ENCODE data around the gene FHIT. TPM values are rescaled to one million over a fixed set of nuclear protein-coding genes. Genes with fewer than 3 reads are reported as not detected.

Gene FHIT
- total and polyA plus RNA-seq, 10 of the 15 experiments (the other 5 are each of a cell fraction or from before 2014, with no cell fraction given): 4.2 to 14.9 (median 9.4) TPM

GRCh38 chr3:60178931-60179653 lies 1072.2 kb downstream of the FHIT start:
- intact Hi-C loops (cut with micrococcal nuclease; ENCODE audit: unreplicated experiment) (no loop called here), in situ Hi-C loops (cut with MboI) (no loop called here)
- ChIA-PET SMC1A (ENCODE audit: uncharacterized antibody, unreplicated experiment) (interaction anchor here (1.8 kb wide), 1 partner anchor 307 kb away, joined by 3 read pairs; no protein-coding TSS in a partner anchor), CTCF (no interaction called here), RAD21 (ENCODE audit: unreplicated experiment) (no interaction called here), POLR2A (interaction anchor here (0.6 kb wide), 1 partner anchor 228 kb away, joined by 7 read pairs; no protein-coding TSS in a partner anchor)
- Histone ChIP-seq H2AFZ (ENCODE audit: control insufficient read depth, low read depth, low read length) (no peak overlapping the region), H3K36me3 (ENCODE audit: control insufficient read depth in 2 of 2, insufficient read depth in 2 of 2, low read length in 1 of 2) (no peaks in the 10 kb centered on the region), H3K27ac (ENCODE audit: control insufficient read depth, insufficient read depth) (no peak overlapping the region), H3K4me2 (ENCODE audit: control insufficient read depth, insufficient read depth) (no peak overlapping the region), H3K27me3 (replicated peaks in 1 of 2; ENCODE audit: control insufficient read depth in 2 of 2, insufficient read depth in 2 of 2, low read length in 1 of 2) (no peaks in the 10 kb centered on the region), H3K4me1 (ENCODE audit: control insufficient read depth, insufficient read depth, low read length) (no peaks in the 10 kb centered on the region), H3K79me2 (ENCODE audit: control insufficient read depth, insufficient read depth, low read length) (no peaks in the 10 kb centered on the region), H3K9ac (ENCODE audit: control insufficient read depth, insufficient read depth, low read length) (no peak overlapping the region), H4K20me1 (ENCODE audit: control insufficient read depth, insufficient read depth) (no peaks in the 10 kb centered on the region), H3K4me3 (no peak overlapping the region), H3K9me3 (replicated peaks; ENCODE audit: control insufficient read depth, insufficient read depth, low read length) (no peaks in the 10 kb centered on the region)
- FAIRE-seq (no peak), DNase-seq (ENCODE audit: low read depth, low spot score) (no peak), ATAC-seq (no peak)
- TF ChIP-seq ZBTB40 (IDR thresholded peaks at IDR 0.05; ENCODE audit: borderline replicate concordance) (no peak), MTA2 (IDR thresholded peaks at IDR 0.05; ENCODE audit: low read depth) (no peak), FOS (IDR thresholded peaks at IDR 0.05; ENCODE audit: borderline replicate concordance, extremely low read depth, insufficient read length) (no peak), EP300 (IDR thresholded peaks at IDR 0.05; ENCODE audit: borderline replicate concordance in 1 of 2, control insufficient read depth in 1 of 2, low read depth in 2 of 2, low read length in 2 of 2) (no peak), NFXL1 (IDR thresholded peaks at IDR 0.05; ENCODE audit: borderline replicate concordance) (no peak), SMAD5 (IDR thresholded peaks at IDR 0.05; ENCODE audit: low read depth) (no peak), SP1 (IDR thresholded peaks at IDR 0.05; ENCODE audit: low read depth, low read length) (no peak), POLR2A (IDR thresholded peaks at IDR 0.05; ENCODE audit: low read depth, low read length) (no peak), BHLHE40 (IDR thresholded peaks at IDR 0.05; ENCODE audit: borderline replicate concordance in 1 of 2, low read depth in 2 of 2, low read length in 1 of 2) (no peak), YBX1 (IDR thresholded peaks at IDR 0.05) (no peak), HDAC6 (IDR thresholded peaks at IDR 0.05; ENCODE audit: unreplicated experiment) (no peak), NKRF (conservative IDR thresholded peaks at IDR 0.05) (no peak)
- WGBS (ENCODE audit: insufficient coverage, insufficient replicate concordance, low lambda C conversion rate, missing lambda C conversion rate): 88% methylated on average over 8 of the region's 8 CpGs
- BruUV-seq (replicated peaks): no TSS peak
